ENCODE measurements around the gene ICOS. TPM values are rescaled to one million over a fixed set of nuclear protein-coding genes. Genes with fewer than 3 reads are reported as not detected.

The ICOS gene
- total and polyA plus RNA-seq, 2 of the 4 experiments (the other 2 are of a cell fraction), result not detected

- Histone ChIP-seq H3K23ac (ENCODE audit: low read depth, low read length) (no peak overlapping the region), H2BK120ac (ENCODE audit: low read depth, low read length) (no peak overlapping the region), H3K14ac (replicated peaks; ENCODE audit: low read depth, low read length) (no peak overlapping the region), H2BK5ac (ENCODE audit: low read depth, low read length, poor library complexity, severe bottlenecking) (no peak overlapping the region), H3K27ac (ENCODE audit: insufficient read depth, low read length) (no peak overlapping the region), H2AK9ac (replicated peaks; ENCODE audit: low read depth, low read length, poor library complexity) (no peak overlapping the region), H4K8ac (ENCODE audit: low read depth in 2 of 2, low read length in 2 of 2) (no peak overlapping the region), H3K9me3 (ENCODE audit: control insufficient read depth, insufficient read depth, low read length) (0 out of 2 replicates have a peak, but pooled peaks cover 3% of the 10 kb centered on the region), H3K36me3 (ENCODE audit: control insufficient read depth, insufficient read depth, low read length) (no peaks in the 10 kb centered on the region), H2BK20ac (ENCODE audit: low read depth, low read length) (no peak overlapping the region), H3K27me3 (ENCODE audit: control insufficient read depth, insufficient read depth, low read length) (peaks cover 14% of the 10 kb centered on the region), H3K56ac (ENCODE audit: extremely low read depth, insufficient read depth, low read length) (no peak overlapping the region), H2BK15ac (ENCODE audit: low read depth, low read length) (no peak overlapping the region), H2AK5ac (ENCODE audit: low read depth, low read length) (no peak overlapping the region), H3K9ac (ENCODE audit: low read depth, low read length) (no peak overlapping the region), H4K91ac (ENCODE audit: insufficient read depth, low read depth, low read length) (no peak overlapping the region), H2AFZ (replicated peaks; ENCODE audit: low read length, poor library complexity) (no peak overlapping the region), H3K79me1 (ENCODE audit: low read depth in 1 of 2, low read length in 2 of 2) (no peaks in the 10 kb centered on the region), H4K5ac (ENCODE audit: low read depth, low read length) (no peak overlapping the region), H3K4ac (ENCODE audit: low read depth, low read length) (no peak overlapping the region), H3K4me1 (ENCODE audit: control insufficient read depth, insufficient read depth, low read length) (no peaks in the 10 kb centered on the region), H3K4me2 (ENCODE audit: low read depth, low read length) (no peak overlapping the region), H3K4me3 (ENCODE audit: insufficient read depth, low read depth, low read length) (no peak overlapping the region), H4K20me1 (ENCODE audit: insufficient read depth, low read length) (no peaks in the 10 kb centered on the region), H3K18ac (ENCODE audit: low read depth, low read length) (no peak overlapping the region), H3K9me1 (ENCODE audit: insufficient read depth, low read length) (no peaks in the 10 kb centered on the region)
- dilution Hi-C loops (cut with HindIII; ENCODE audit: low sequenced_read_pairs, unreplicated experiment) (no loop called here), in situ Hi-C loops (cut with MboI; ENCODE audit: low sequenced_read_pairs) (no loop called here), intact Hi-C loops (cut with micrococcal nuclease) (no loop called here)
- ChIA-PET CTCF (no interaction called here), POLR2A (ENCODE audit: unreplicated experiment) (no interaction called here)
- DNase-seq, result no peak
- no peak for ATAC-seq (ENCODE audit: low read depth)
- no TSS peak for BruUV-seq (replicated peaks)
- no CpG with 5 or more reads among the region's 2 CpGs for WGBS, 2 experiments (ENCODE audit: extremely low coverage in 2 of 2, insufficient read length in 1 of 2)
- TF ChIP-seq CTCF (conservative IDR thresholded peaks at IDR 0.05; ENCODE audit: low read depth, low read length) (no peak), NFE2L2 (IDR thresholded peaks at IDR 0.05; ENCODE audit: low read depth, low read length) (no peak), ELK1 (IDR thresholded peaks at IDR 0.05; ENCODE audit: borderline replicate concordance, low read depth, low read length) (no peak)
Observed at GRCh38 chr2:203898657-203899056, 37.9 kb upstream of the ICOS start.

Data from IMR-90 (cell line).